Left lobe of liver (tissue), 2 donors: ENCODE measurements around the gene JMJD7. TPM values are rescaled to one million over a fixed set of nuclear protein-coding genes. Genes with fewer than 3 reads are reported as not detected.

Experiments used
- ATAC-seq: fragments of 200-7000 bp; cut with Tn5 transposase; one replicate; pipeline ENCODE4 v1.9.1; 2020; ENCODE audit warnings: mild to moderate bottlenecking, moderate library complexity
- DNase-seq: peaks from one replicate; pipeline ENCODE4 v3.0.0-alpha.2; 2020; ENCODE audit warnings: low spot score
- total RNA-seq: library from RNA; stranded (reverse); gene quantifications from one replicate; pipeline ENCODE4 v1.2.1, GENCODE V29; 2021
- donor health status: DM: no; HTN: no; CAD: no; lungs with moderate emphysema.
- donor health status: DM: no; HTN: yes; CAD: no.

The JMJD7 gene
- total RNA-seq, 1 donor from 2014 or later = 8.9 TPM

DNA sequence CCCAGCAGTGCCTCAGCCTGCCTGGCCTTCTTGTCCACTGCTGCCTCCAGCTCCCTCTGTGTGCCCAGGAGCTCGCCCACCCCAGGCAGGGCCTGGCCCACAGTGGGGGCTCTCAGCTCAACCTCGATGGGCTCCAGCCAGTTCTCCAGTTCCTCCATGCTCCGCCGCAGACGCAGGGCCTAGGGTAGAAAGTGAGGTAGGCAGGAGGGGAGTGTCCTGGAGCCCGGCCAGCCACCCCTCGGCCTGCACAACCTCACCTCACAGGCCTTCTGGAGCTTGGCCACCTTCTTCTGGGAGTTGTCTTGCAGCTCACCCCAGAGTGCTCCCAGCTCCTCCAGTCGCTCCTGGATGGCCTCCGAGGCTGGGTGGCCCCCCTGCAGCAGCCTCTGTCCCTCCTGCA, 29.4 kb downstream of the JMJD7 start:
- DNase-seq (no peak), ATAC-seq (no peak)

DNA sequence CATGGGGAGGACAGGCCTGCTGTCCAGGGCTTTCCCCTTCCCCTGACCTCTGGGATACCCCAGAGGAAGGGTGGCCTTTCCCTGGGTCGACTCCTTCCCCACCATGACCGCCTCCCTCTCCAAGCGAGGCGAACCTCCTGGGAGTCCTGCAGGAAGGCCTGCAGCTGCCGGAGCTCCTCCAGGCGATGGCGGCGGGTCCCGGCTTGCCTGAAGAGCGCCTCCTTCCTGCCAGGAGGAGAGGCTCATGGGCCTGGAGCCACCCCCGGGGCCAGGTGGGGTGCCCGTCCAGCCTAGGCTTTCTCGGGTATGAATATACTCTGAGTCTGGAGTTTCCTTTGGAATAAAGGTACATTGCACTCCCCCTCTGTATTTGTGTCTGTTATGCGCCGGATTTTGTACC, 30.9 kb downstream of the JMJD7 start:
- DNase-seq (no peak), ATAC-seq (no peak)

DNA sequence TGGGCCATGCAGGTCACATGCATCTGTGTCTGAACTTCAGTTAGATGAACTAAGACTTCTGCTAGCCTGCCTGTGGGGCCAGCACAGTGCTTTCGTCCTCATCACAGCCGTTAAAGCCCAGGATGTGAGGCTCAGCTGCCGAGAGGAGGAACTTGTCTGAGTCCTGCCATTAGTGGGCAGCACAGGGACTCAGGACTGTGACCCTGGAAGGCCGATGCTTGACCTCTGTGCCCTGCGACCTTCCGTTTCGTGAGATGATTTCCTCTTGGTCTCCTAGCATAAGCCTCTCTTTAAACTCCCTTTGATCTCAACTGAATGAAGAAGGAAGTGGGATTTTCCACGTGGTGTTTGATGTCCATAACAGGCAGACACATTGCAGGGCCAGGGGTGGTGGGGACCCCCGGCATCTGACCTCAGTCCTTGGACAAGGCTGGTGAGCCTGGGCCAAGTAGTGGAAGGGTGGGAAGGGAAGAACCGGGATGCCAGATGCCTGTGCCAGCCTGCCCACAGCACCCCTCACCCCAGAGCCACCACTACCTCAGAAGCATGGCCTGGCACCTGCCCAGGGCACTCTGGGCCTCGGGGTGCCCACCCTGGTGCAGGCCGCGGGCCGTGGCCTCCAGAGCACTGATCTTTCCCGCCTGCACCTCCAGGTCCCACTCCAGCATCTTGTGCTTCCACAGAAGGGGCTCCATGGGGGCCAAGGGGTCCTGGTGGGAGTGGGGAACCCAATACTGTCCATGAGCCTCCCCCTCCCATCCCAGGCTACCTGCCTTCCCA, 32.3 kb downstream of the JMJD7 start:
- ATAC-seq (peak; percentile 69), DNase-seq (no peak)

DNA sequence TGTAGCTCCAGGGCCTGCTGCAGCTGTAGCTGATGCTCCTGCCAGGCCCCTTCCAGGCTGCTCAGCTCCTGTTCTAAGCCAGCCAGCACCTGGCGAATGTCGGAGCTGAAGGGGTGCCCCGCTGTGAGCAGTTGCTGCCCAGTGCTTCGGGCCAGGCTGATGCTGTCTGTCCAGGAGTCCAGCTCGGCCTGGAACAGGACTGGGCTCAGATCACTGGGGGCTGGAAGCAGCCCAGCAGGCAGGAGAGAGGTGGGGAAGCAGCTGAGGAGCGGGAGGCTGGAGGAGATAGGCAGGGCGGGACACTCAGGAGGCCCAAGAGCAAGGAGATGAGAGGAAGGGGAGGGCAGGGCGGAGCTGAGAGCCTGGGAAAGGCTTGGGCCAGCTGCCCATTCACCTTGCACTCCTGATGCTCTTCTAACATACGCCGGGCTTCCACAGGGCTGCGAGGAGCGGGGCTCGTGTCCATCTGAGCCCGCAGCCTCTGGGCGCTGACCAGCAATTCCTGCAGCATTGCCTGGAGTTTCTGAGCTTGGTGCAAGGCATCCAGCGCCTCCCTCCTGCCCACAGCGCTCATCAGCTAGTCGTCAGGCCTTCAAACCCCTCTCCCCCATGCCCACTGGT, 34.0 kb downstream of the JMJD7 start:
- DNase-seq (no peak), ATAC-seq (no peak)

DNA sequence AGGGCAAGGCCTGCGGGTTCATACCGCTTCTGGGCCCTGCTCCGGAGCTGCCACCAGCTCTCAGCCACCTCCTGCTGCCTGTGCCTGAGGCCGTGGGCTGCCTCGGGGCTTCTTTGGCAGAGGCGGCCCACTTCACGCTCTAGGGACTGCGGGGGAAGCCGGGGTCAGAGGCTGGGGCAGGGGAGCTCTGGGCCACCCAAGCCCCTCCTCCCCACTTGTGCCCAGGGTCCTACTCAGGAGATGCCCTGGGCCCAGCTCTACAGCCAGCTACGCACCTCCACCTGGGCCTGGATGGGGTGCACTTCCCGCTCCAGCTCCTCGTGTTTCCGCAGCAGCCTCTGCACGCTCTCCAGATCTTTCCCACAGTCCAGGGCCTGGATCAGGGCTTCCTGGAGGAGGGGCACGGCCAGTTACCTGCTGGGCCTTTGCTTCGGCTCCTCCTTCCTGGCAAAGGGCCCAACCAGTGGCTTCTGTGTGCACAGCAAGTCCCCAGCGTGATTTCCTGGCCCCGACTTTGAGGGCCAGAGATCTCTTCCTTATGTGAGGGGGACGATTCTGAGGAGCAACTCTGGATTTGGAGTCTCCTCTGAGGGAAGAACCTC, 34.7 kb downstream of the JMJD7 start:
- ATAC-seq = no peak
- DNase-seq = no peak

DNA sequence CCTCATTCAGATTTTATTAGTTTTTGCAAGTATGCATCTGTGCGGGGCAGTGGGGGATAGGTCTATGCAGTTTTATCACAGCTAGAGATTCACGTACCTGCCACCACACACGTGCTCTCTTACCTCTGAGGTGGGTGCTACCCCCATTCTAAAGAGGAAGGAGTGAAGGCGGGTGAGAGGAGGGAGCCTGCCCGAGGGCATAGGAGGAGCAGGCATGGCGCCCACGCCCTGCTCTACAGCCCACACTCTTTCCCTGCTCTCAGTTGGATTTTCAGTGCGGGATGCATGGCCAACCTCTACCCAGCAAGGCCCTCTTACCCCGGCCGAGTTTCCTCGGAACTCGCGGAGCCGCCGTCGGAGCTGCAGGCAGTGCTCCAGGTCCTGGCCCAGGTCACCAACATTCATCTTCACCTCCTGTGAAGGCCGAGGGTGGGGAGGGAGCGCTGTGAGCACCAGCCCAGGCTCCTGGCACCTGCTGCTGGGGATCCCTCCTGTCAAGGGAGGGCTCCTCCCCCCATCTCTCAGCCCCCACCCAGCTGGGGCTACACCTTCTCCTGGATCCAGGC, 37.7 kb downstream of the JMJD7 start:
- DNase-seq = no peak

DNA sequence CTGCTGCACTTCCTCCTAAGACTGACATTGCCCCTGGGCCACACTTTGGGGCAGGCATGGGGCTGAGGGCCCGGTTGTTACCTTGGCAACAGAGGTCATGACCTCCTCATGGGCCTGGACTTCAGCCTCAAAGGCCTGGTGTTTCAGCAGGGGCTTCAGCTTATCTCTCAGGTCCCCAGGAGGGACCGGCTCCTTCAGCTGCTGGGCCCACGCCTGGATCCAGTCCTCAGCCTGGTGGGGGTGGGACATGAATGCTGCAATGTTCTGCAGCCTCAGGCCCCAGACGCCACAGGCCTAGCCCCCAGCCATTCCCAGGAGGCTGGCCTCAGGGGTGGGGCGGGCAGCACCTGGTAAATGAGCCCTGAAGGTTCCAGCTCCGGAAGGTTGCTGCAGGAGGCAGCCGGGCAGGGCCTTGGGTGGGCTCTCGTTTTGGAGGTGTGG, 38.4 kb downstream of the JMJD7 start:
- ATAC-seq (peak; percentile 57), DNase-seq (no peak)

More for the DNA sequence above, 37.7 kb downstream of the JMJD7 start:
- ATAC-seq = no peak

DNA sequence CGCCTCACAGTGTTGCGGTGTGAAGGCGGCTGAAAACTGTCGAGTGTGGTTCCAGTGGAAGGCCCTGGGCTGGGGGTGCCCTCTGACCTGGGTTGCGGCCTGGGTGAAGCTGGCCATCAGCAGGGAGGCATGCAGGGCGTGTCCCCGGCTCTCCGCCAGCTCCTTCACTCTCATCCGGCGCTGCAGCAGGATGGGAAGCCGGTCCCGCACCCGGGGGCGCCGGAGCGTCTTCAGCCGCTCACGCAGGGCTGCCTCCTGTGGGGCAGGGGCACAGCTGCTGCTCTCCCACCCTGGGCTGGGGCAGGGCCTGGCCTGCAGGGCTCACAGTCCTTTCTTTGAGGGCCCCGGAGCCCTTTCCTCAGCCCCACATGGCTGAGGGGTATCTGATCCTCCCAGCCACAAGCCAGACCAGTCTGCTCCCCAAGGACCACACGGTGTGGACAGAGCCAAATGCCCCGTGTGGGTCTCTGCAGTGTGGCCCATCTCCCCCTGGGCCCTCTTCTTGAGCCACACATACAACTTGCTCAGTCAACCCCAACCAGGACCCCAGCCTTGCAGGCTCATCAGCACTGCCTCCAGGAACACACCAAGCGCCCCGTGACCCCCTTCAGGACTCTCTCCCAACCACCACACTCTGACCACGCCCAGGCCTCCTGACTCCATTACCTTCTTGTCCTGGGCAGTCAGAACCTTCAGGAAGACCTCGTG, 39.1 kb downstream of the JMJD7 start:
- ATAC-seq (no peak), DNase-seq (no peak)

DNA sequence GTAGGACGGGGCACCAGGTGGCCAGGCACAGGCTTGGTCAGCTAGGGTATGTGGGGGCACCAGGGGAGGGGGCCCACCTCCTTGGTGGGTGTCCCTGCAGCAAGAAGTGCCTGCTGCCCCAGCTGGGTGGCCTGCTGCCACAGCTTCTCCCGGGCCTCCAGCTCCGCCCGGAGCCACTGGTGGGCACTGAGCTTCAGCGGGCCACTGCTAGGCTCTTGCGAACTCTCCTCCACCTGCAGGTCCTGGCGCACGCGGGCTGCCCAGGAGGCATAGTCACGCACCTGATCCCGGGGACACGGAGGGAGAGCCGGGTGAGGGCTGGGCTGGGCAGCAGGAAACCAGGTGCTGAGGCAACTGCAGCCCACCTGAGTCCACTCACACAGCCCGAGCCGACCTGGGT, 40.4 kb downstream of the JMJD7 start:
- DNase-seq = no peak
- no peak for ATAC-seq

DNA sequence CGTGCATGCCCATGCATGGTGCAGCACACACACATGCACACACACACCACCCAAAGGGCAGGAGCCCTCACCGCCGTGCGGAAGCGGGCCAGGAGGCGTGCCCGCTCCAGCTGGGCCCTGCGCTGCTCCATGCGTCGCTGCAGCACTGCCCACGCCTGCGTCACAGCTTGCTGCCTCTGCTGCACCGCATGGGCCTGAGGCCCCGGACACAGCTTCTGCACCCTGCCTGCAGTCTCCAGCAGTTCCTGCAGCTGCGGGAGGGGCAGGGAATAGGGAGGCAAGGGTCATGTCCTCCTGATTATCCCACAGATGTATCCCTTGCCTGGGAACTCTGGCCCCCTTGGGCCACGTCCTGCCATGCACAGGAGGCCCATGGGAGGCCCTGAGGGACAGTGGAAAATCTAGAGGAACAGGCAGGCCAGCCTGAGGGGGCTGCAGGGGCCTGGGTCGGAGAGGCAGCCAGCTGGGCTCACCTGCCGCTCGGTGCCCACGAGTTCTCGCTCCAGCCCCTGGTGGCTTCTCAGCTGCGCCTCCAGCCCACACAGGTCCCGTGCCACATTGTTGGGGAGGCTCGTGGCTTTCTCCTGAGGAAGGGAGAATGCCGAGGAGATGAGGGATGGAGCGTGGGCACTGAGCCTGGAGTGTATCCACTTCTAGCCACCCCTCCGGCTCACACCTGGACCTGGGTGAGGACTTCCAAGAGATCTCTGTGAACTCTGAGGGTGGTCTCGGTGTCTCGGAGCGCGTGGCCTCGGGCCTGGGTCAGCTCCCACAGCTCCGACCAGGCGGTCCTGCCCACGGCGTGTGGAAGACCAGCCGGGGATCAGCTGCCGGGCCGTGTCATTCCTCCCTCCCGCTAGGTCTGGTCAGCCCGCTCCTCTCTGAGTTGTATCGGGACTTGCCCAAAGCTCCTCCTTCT, 42.1 kb downstream of the JMJD7 start:
- ATAC-seq = no peak
- DNase-seq = no peak

DNA sequence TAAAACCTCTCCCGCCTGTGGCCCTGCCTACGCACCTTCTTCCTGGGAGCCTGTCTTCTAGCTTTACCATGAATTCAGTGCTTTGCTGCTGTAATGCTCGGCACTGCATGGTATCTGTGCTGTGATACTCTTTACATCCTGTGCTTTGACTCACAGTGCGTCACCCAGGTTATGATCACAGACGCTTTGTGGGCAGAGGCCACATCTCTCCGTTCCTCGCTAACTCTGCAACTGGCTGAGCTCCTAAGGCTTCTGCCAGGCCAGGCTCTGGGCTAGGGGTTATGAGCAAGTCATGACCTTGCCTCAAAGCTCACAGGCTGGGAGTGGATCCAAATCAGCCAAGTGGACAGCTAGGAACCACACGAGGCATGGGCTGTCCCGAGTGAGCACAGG, 42.8 kb downstream of the JMJD7 start:
- DNase-seq (peak; percentile 63), ATAC-seq (peak; percentile 80)

DNA sequence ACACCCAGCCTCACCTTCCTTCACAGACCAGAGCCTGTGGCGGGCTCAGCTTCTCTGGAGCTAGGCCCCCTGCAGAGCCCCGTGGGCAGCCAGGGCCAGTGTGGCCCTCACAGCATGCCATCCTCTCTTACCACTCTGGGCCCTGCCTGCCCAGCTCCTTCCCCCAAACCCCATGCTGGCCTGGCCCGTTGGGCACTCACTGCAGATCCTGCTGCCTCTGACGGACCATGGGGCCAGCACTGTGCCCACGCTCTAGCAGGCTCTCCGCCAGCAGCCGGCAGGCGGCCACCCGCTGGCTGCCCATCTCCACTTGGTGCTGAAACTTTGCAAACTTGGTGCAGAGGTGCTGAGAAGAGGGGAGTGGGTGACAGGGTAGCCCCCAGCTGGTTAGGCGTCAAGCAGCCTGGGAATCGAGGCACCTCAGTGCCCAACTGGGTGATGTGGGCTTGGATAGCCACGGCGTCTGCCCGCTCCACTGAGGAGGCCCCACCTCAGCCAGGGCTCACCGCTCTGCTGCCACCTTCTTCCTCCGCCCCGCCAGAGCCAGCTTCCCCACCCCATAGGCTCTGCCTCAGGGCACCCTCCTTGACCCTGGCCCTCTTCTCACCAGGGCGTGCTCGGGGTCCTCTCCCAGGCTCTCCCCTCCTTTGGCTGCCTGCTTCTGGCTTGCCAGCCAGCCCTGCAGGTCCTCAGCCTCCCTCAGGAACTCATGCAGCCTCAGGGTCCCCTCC, 43.4 kb downstream of the JMJD7 start:
- DNase-seq (no peak), ATAC-seq (no peak)

DNA sequence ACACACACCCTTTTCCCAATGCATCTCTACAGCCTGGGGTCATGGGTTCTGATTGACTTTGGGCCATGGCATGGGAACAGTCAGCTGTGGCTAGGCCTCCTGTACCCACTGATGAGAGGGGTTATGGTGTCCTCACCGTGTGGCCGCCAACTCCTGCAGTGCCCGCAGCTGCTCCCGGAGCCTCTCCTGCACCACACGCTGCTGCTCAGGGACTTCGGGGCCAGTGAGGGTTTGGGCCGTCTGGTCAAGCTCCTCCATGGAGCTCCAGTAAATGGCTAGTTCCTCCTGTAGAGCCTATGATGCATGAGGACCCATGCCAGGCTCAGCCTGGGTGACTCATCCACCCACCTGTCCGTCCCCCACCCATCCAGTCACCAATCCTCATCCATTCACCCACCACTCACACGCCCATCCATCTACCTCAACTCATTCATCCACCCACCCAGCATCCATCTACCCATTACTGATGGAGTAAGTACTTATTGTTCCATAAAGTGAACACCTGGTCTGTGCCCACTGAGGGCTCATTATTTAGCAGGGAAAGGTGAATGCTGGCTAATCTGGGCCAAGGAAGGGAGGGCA, 44.4 kb downstream of the JMJD7 start:
- no peak for ATAC-seq

DNA sequence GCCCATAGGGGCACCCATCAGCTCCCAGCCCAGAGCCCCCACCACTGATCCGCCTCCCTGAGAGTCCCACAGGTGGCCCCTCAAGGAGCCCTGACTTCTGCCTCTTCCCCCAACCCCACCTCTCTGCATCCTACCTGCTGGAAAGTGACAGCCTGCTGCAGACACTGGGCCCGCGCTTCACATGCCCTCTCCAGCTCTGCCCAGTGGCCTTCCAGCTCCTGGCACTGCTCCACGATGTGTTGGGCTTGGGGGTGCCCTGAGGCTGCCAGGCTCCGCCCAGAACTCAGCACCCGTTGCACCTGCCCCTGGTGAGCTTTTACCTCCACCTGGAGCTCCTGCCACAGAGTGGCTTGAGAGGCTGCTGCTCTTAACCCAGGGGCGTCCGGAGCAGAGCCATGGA, 45.8 kb downstream of the JMJD7 start:
- no peak for DNase-seq
- no peak for ATAC-seq

More for the DNA sequence above, 44.4 kb downstream of the JMJD7 start:
- no peak for DNase-seq

DNA sequence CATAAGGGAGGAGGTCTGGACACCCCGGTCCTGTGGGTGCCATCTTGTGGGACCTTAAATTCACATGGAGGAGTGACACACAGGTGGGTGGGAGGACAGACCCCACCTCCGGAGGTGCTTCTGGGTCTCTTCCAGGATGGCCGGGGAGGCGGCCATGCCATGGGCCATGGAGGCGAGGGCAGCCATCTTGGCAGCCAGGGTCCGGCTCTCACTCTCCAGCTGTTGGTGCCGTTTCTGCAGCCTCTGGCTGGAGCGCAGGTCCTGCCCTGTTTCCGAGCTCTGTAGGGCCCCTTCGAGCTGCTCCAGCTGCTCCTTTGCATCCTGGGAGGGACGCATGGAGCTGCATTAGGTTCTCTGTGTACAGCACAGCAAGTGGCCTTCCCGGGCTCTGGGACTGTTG, 46.8 kb downstream of the JMJD7 start:
- DNase-seq (no peak), ATAC-seq (no peak)

DNA sequence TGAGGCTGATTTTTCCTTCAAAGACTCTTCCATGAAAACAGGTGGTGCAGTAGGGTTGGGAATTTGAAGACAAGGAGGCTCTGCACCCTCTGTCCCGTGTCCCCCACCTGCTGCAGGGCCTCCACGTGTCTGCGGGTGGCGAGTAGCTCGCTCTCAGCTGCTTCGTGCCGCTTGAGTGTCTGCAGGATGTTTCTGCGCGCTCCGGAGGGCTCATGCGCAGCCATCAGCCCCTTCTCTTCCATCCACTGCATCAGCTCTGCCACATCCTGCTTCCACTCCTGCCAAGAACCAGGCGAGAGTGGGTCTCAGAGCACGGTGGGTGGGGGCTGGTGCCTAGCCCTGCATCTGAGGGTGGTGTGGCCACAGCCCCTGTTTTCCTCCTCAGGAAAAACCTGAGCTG, 48.1 kb downstream of the JMJD7 start:
- no peak for DNase-seq
- no peak for ATAC-seq

DNA sequence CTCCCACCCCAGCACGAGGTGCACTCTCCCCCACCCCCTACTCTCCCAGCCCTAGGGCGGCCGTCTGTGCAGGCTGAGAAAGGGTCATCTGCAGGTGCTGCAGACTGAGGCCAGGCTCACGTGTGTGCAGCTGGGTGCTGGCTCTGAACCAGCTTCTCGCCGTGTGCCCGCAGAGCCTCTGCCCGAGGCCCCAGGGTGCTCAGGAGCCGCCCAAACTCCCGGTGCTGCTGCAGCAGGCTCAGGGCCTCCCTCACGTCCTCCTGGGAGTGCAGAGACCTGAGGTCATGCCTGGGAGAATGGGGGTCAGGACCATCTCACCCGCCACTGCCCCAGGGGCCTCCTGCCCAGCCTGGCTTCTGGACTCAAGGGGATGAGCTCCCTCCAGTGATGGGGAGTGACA, 48.8 kb downstream of the JMJD7 start:
- DNase-seq = no peak

DNA sequence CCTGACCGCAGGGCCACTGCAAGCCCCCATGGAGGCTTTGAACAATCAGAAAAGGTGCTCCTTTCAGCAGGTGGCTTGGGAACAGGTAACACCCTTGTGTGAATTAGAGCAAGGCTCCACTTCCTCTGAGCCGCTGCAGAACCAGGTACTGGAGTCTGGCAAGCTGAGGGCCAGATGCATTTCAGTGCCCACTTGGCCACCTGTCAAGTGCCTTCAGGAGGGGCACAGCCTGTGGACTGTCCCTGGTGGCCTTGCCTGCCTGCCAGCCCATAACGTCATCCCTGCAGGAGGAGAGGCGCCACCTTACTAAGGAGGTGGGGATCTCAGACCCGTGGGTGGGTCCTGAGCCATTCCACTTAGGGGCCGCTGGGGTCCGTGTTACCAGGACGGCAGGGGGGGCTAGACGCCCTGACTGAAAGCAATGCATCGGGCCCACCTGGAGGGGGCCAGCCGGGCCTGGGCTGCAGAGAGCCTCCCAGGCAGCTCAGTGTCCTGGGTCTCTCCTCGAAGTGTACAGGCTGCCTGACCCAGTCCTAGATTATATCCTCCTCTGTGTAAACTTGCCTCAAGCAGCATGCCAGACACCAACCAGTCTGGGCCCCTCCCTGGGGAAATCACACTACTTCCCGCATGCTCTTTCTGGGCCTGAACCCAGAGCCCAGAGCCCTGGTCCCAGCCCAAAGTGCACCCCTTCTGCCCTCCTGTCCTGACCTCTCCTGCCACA, 49.9 kb downstream of the JMJD7 start:
- DNase-seq (no peak), ATAC-seq (no peak)

More for the DNA sequence above, 48.8 kb downstream of the JMJD7 start:
- ATAC-seq = no peak

DNA sequence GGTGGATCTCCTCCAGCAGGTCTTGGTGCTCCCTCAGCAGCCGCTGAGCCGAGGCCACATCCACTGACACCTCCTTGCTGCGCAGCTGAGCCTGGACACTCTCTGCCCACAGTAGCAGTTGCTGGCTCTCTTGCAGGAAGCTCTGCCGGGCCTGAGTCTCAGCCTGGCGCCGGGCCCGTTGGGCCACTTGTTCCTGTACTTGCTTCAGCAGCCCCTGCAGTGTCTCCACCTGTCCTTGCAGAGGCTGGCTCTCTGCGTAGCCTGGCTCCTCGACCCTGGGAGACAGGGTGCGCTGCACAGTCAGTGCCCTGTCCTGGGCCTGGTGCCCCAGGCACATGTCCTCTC, 50.4 kb downstream of the JMJD7 start:
- no peak for DNase-seq

More for the DNA sequence above, 50.4 kb downstream of the JMJD7 start:
- no peak for ATAC-seq
